Measurements from ENCODE around the gene TIMP2. TPM values are rescaled to one million over a fixed set of nuclear protein-coding genes. Genes with fewer than 3 reads are reported as not detected.

TIMP2 gene
- total RNA-seq, 4 donors from 2014 or later, result 139 to 161 (median 150) TPM

DNA sequence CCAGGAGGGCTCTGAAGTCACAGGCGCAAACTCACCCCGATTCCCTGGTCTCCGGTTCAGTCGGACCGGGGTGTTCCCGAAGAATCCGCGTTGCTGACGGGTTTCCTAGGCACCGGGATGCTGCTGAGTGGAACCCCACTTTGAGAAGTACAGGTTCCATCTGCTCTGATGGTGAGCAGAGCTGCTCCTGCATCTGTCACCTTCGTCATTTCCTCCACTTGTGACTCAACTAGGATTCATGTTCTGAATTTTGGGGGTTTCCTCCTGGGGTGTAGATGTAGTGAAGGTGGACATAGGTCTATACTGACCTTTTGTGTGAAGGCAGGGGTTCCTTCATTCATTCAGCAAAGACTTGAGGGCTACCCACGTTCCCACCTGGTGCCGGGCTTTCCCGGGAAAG lies 29.5 kb upstream of the TIMP2 start:
- no peak for ATAC-seq (ENCODE audit: low FRiP score)
- no peak for DNase-seq (ENCODE audit: low spot score)
- no peak for TF ChIP-seq CTCF (IDR thresholded peaks at IDR 0.05)

GRCh38 chr17:78953356-78954350 lies 28.5 kb upstream of the TIMP2 start:
- ATAC-seq (ENCODE audit: low FRiP score) (no peak), DNase-seq (ENCODE audit: low spot score) (no peak)
- TF ChIP-seq CTCF (IDR thresholded peaks at IDR 0.05), result no peak

GRCh38 chr17:78952706-78953105 lies 27.5 kb upstream of the TIMP2 start:
- DNase-seq (ENCODE audit: low spot score), result no peak
- ATAC-seq (ENCODE audit: low FRiP score), result no peak
- TF ChIP-seq CTCF (IDR thresholded peaks at IDR 0.05), result no peak

DNA sequence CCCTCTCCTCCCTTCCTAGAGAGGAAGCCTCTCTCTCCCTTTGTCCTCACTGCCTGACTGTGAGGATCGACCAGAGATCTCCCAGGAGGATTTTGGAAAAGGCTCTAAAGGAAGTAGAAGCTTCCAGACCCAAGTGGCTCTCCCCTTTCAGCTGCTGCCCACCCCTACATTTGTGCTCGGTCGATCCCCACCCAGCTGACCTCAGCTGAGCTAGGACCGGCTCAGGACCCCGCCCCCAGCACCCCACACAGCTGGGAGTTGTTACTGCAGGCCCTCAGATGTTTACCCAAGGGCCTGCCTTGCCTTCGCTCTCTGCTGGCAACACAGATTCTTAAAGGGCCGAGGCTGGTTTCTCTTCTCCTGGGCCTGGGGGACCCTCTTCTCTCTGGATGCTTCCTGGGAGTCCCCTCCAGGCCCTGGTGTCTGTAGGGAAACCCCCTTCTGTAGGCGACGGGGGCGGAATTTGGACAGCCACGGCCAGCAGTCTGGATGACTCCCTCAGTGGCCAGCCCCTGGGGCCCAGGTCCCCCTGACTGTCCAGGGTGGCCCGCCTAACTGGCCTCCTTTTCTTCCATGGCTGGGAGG lies 26.9 kb upstream of the TIMP2 start:
- no peak for TF ChIP-seq CTCF (IDR thresholded peaks at IDR 0.05)
- no peak for DNase-seq (ENCODE audit: low spot score)
- ATAC-seq (ENCODE audit: low FRiP score), result no peak

DNA sequence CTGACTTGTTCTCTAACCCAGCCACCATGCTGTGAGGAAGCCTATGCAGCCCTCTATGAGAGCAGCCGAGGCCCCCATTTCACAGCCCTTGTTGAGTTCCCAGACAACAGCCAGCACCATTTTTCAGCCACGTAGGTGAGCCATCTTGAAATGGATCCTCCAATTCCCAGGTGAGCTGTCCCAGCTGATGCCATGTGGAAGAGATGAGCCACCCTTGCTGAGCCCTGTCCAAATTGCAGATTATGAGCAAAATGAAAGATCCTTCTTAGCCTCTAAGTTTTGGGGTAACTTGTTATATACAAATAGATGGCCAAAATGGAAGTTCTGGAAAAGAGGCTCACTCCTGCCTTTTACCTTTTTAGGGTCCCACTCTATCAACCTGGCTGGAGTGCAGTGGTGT lies 25.7 kb upstream of the TIMP2 start:
- no peak for ATAC-seq (ENCODE audit: low FRiP score)
- DNase-seq (ENCODE audit: low spot score), result no peak
- TF ChIP-seq CTCF (IDR thresholded peaks at IDR 0.05), result no peak

DNA sequence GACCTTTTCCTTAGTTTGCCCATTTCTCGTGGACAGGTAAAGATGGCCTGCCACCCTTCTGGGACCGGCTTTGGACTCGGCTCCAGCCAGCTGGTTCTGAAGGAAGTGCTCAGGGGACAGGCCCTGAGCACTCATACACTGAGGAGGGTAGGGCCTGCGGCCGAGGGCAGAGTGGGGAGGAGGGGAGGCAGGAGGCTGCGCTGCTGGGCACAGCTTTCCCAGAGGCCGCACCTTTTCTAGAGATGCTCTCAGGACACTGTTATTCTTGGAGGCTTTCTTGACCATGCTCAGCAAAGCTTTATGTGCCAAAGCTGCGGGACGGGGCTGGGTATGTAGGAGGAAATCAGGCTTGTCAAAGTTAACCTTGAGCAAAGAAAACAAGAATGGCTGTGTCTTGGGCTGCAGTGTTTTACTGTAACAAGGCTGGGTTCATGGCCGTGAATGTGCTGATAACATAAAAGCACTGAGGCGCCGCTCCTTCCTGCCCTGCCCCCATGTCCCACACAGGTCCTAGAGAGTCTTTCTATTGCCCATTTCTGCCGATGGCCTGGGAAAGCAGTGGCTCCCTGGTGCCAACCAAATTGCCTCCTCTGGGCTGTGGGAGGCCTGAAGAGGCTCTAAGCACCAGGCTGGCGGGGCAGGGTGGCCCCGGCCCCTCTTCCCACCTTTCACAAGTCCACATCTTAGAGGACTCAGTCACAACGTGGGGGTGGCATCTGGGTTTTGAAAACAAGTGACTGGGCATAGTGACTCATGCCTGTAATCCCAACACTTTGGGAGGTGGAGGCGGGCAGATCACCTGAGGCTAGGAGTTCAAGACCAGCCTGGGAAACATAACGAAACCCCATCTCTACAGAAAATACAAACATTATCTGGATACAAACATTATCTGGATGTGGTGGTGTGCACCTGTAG lies 22.3 kb upstream of the TIMP2 start:
- no peak for ATAC-seq (ENCODE audit: low FRiP score)
- DNase-seq (ENCODE audit: low spot score), result no peak
- no peak for TF ChIP-seq CTCF (IDR thresholded peaks at IDR 0.05)
